Effector CD8-positive, alpha-beta T cell (primary cell): ENCODE data around the gene HOXA2.

Experiments
- DNase-seq: peaks from one replicate; lab custom pipeline; 2025; lab: John Stamatoyannopoulos, UW

HOXA2 gene

GRCh38 chr7:27098578-27099451 is 3.7 kb downstream of the HOXA2 start:
- DNase-seq: no peak

- no peak for DNase-seq
Observed at GRCh38 chr7:27097686-27098577, 4.6 kb downstream of the HOXA2 start.

DNA sequence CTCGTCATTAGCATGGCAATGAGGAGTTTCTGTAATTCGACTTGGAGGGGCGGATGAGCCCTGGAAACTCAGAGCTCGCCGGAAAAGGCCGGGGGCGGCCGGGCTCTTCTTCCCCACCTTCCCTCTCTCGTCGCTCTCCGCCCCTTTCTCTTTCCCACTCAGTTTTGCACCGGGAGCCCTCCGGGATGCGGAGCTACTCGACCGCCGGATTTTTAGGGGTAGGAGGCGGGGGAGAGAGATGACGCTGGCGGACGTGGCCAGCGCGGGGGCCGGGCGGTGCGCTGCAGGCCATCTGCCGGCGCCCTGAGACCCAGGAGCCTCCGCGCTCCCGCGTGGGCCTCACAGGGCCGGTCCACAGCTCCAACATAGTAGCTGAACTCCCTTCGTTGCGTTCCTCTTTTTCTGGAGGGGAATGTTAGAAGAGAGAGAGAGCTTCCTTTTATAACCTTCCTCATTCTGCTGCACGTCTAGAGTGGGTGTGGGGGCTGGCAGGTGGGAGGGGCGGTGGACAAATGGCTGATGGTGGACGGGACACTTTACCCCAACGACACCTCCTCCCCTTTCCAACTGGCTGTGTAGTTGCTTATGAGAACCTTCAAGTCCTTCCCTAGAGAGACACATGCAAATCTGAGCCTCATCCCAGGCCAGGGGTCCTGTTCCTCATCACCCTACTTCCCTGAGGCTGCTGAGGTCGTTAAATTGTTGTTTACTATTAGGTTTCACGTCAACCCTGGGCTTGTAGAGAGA is 5.5 kb downstream of the HOXA2 start:
- DNase-seq: no peak

DNA sequence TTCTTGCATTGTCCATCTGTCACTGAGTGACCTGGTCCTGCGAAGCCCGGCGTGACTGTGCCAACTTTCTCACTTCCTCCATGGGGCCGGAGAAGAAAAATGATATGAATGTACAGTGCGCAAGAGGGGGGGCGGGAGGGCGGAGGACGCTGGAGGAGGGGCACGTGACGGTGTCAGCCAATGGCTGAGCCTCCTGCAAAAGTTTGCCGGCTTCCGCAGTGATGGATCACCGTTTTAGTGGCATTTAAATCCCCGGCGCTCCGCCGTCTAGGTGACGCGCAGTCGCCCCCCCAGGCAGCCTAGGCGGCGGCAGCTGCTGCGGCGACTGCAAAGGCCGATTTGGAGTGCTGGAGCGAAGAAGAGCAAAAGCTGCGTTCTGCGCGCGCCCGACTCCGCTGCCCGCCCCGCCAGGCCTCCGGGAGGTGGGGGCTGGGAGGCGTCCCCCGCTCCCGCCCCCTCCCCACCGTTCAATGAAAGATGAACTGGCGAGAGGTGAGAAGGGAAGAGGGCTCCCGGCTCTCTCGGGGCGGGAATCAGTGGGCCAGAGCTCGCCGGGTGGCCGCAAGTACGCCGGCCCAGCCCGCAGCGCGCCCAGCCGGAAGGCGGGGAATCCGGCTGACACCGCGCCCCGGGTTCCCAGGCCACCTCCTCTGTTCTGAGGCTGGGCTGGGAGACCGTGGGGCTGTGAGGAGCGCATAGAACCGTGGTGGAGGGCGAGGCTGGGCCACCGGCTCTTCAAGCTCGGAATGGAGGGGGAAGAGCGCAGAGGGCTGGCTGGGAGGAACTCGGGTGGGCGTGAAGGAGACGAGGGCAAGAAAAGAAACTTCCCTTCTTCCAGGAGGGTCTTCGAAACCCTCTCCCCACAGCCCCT is 6.4 kb downstream of the HOXA2 start, which contains the start of gene HOXA1:
TSS of gene HOXA1 (minus strand) at position 104 of the 871 bp plus-strand sequence. CDS start at position 16, 88 bp downstream.
- DNase-seq: peak; percentile 57

DNA sequence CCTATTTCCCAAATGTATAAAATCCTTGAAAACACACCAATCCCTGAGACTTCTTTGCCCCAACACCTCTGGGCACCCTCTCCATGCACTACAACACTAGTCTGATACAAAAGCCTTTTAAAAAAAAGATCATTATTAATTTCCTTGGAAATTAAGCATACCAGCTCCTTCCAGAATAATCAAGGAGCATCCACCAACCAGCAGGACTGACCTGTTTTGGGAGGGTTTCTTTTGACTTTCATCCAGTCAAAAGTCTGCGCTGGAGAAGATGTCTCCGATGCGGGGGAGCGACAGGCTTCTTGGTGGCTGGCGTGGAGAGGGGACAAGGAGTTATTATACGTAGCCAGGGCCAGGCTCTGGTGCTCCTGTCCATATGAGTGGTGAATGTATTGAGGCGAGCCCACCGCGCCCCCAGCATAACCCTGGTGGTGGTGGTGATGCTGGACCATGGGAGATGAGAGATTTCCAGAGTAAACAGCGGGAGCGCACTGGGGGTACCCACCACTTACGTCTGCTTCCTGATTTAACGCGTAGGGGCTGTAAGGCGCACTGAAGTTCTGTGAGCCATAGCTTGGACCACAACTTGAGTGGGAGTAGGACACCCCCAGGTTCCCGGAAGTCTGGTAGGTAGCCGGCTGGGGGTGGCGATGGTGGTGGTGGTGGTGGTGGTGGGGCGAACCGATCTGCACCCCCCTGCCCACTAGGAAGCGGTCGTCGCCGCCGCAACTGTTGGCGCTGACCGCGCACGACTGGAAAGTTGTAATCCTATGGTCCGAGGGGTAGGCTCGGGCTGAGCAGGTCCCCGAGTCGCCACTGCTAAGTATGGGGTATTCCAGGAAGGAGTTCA is 7.2 kb downstream of the HOXA2 start:
- no peak for DNase-seq

GRCh38 chr7:27094304-27095049 is 8.0 kb downstream of the HOXA2 start:
- no peak for DNase-seq

GRCh38 chr7:27093184-27093895 is 9.1 kb downstream of the HOXA2 start:
- DNase-seq: no peak

- no peak for DNase-seq
Observed at GRCh38 chr7:27092819-27093110, 9.7 kb downstream of the HOXA2 start.

GRCh38 chr7:27091941-27092818 is 10.3 kb downstream of the HOXA2 start:
- DNase-seq: no peak

- no peak for DNase-seq
Observed at GRCh38 chr7:27091105-27091504, 11.4 kb downstream of the HOXA2 start.

DNA sequence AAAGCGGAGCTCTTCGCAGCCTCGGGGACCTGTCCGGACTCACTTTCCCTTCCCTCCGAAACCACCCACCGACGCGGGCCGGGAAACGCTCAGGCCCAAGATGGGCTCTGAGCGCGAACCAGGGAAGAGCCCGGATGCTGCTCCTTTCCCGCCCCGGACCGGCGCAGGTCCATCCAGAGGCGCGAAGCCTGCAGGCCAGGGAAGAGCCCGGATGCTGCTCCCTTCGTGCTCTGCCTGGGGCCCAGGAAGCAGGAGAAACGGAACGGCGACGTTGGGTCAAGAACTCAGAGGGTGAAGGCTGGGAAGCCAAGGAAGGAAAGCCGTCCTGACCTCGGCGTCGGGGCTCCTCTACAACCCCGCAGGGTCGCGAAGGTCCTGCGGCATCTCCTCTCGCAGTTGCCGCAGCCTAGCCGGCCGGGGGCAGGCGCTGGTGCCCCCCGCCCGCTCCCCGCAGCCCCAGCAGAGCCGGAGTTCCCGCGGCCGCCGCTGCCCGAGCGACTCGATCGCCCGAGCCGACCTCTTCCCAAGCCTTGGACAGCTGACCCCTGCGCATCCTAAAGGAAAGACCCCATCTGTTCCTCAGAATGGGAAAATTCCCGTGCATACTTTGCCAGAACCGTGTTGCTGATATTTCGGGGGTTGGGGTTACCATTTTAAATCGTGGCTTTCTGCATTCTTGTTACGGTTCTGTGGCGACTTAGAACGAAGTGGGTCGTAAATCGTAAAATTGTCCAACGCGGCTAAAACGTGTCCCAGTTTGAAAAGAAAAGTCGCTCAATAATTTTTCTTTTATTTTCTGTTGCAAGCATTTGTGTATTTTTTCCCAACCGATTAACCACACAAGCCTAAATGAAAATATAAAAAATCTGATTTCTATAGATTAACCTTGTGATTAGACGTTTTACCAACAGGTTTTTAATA is 14.2 kb downstream of the HOXA2 start:
- no peak for DNase-seq

DNA sequence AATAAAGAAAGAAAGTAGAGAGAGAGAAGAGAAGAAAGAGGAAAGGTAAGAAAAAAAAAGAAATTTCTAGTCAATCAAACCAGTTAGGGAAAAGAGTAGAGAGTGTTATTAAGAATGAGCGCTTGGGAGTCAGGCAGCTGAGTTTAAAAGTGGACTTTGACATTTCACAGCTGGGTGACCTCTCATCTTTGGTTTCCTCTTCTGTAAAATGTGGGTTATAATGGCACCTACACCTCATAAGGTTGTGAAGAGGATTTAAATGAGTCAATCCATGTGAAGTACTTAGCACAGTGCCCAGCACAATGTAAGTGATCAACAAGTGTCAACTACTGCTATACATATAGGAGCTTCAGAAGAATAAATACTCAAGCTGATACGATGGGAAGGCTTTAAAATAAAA is 18.8 kb downstream of the HOXA2 start:
- DNase-seq: no peak

DNA sequence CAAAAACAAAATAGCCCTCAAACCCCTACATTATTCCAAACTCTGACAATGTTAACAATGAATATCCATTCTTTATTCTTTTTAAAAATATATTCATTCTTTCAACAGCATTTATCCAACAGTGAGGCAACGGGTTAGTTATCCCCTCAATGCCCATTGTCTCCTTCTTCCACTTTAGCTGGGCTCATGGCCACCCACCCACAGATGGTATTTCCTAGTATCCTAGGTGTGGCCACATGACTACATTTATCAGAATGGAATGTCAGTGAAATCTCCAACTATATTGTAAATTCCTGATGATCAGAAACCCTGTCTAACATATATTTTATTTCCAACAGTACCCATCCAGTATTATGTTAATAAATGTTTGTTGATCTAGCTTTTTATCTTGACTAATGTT is 20.3 kb downstream of the HOXA2 start:
- DNase-seq: no peak

DNA sequence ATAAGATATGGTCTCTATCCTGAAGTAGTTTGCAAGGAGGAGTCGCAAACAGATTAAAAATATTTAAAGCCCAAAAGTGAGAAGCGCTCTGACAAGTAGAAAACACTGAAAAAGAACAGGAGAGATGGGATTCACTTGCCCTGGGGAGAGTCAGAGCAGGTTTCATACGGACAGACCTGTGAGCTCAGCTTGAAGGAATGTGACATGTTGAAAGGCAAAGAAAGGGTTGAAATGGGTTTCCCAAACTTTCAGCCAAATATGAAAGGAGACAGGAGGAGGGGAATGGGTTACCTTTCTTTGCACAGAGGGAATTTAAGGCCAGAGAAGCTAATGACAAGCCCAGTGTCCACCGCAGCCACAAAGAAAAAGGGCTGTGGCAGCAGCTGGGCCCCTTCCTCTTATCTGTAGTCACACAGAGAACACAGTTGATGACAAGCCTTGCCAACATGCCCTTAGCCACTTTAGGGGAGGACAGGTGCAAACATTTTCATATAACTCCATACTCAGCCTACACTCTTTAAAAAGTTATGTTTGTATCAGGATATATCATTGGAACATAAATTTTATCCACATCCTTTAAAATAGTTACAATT is 21.5 kb downstream of the HOXA2 start:
- DNase-seq: no peak

DNA sequence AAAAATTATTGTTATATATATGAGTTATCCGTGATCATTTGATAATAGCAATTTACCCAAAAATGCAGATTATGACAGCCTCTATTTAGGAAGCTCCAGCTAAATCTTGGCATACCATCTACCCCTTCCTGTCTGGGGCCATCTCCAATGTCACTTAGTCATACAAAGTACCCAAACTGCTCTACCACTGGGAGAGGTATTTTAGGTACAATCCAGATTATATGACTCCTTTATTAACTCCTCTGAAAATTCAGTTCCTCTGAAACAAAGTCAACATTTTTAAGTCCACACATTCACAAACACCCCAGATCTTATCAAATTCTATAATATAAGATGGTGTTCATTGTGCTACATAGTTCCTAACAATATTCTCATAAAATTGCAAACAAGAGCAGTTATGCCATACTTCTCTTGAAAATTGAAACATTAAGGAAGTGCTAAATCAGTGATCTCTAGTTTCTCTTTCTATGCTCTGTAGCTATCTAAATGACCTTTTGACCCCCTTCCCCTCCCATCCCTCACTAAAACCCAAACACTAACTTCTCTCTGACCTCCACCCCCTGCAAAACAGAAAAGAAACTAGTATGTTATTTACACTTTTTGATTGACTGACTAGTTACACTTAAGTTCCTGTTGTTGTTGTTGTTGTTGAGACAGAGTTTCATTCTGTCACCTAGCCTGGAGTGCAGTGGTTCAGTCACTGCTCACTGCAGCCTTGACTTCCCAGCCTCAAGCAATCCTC is 23.1 kb downstream of the HOXA2 start:
- no peak for DNase-seq
